ENCODE measurements around the gene SYDE2. TPM values are rescaled to one million over a fixed set of nuclear protein-coding genes. Genes with fewer than 3 reads are reported as not detected.

SYDE2 gene
- total RNA-seq, 1 donor from 2014 or later: 4.2 TPM

GRCh38 chr1:85158910-85159309 lies 41.9 kb downstream of the SYDE2 start:
- no peaks in the 10 kb centered on the region for H3K9me3 Mint-ChIP-seq (ENCODE audit: unreplicated experiment)
- TF ChIP-seq, protein P1, sequence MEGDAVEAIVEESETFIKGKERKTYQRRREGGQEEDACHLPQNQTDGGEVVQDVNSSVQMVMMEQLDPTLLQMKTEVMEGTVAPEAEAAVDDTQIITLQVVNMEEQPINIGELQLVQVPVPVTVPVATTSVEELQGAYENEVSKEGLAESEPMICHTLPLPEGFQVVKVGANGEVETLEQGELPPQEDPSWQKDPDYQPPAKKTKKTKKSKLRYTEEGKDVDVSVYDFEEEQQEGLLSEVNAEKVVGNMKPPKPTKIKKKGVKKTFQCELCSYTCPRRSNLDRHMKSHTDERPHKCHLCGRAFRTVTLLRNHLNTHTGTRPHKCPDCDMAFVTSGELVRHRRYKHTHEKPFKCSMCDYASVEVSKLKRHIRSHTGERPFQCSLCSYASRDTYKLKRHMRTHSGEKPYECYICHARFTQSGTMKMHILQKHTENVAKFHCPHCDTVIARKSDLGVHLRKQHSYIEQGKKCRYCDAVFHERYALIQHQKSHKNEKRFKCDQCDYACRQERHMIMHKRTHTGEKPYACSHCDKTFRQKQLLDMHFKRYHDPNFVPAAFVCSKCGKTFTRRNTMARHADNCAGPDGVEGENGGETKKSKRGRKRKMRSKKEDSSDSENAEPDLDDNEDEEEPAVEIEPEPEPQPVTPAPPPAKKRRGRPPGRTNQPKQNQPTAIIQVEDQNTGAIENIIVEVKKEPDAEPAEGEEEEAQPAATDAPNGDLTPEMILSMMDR (IDR thresholded peaks at IDR 0.05; ENCODE audit: unreplicated experiment): no peak
- no peak overlapping the region for H3K4me3 Mint-ChIP-seq (ENCODE audit: unreplicated experiment)
- no peaks in the 10 kb centered on the region for H3K36me3 Mint-ChIP-seq (ENCODE audit: low read depth, unreplicated experiment)
- H3K4me1 Mint-ChIP-seq (ENCODE audit: unreplicated experiment): no peaks in the 10 kb centered on the region
- no peak for DNase-seq (ENCODE audit: low spot score)
- no peak overlapping the region for H3K27ac Mint-ChIP-seq (ENCODE audit: unreplicated experiment)
- H3K27me3 Mint-ChIP-seq (ENCODE audit: unreplicated experiment): no peaks in the 10 kb centered on the region

DNA sequence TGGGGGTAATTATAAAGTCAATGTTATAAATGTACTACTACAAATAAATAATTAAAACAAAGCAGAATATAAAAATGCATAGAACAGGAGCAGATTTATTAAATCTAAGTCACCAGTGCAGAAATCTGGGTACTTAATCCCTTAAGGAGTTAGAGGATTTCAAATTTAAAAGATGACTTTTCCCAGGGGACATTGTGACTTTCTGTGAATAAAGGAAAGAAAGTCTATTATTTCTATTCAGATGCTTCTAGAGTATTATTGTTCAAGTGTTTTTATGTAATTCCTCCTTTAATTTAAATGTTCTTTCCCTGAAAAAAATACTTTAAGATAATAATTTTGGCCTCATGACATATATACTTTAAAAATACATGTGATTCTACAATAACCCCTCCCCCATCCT lies 43.4 kb downstream of the SYDE2 start:
- no peak for DNase-seq (ENCODE audit: low spot score)
- no peaks in the 10 kb centered on the region for H3K4me1 Mint-ChIP-seq (ENCODE audit: unreplicated experiment)
- H3K27me3 Mint-ChIP-seq (ENCODE audit: unreplicated experiment): no peaks in the 10 kb centered on the region
- TF ChIP-seq, protein P1 (IDR thresholded peaks at IDR 0.05; ENCODE audit: unreplicated experiment): no peak
- H3K36me3 Mint-ChIP-seq (ENCODE audit: low read depth, unreplicated experiment): no peaks in the 10 kb centered on the region
- H3K4me3 Mint-ChIP-seq (ENCODE audit: unreplicated experiment): no peak overlapping the region
- no peaks in the 10 kb centered on the region for H3K9me3 Mint-ChIP-seq (ENCODE audit: unreplicated experiment)
- H3K27ac Mint-ChIP-seq (ENCODE audit: unreplicated experiment): no peak overlapping the region

DNA sequence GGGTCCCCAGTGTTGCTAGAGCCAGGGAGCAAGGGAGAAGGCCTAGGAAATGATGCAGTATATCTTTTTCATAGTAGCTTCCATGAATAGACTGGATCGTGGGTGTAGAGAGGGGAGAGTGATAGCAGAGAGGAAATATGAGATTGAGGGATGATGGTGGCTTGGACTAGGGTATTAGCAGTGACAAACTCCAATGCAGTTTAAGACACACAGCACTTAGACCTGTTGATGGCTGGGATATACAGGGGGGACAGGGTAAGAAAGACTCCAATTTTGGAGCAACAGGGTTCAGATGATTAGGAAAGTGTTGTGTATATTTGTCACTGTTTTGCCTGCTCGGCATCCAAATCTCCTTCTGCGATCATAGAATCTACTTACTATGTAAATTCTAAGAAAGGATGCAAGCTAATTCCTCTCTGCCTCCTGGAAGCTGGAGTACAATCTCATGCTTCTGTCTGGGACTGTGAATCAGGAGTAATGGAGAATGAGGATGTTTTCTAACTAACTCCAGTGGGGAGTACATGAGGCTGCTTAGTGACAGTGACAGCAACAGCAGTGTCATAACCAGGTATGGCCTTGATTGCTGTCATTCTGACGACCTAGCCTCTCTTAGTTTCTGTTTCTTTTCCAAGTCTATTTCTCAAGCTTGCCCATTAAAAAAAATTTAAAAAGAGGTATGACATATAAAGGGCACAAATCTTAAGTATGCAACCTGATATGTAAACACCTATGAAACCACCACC lies 47.5 kb downstream of the SYDE2 start:
- TF ChIP-seq, protein P1 (IDR thresholded peaks at IDR 0.05; ENCODE audit: unreplicated experiment): no peak
- H3K27me3 Mint-ChIP-seq (ENCODE audit: unreplicated experiment): no peaks in the 10 kb centered on the region

DNA sequence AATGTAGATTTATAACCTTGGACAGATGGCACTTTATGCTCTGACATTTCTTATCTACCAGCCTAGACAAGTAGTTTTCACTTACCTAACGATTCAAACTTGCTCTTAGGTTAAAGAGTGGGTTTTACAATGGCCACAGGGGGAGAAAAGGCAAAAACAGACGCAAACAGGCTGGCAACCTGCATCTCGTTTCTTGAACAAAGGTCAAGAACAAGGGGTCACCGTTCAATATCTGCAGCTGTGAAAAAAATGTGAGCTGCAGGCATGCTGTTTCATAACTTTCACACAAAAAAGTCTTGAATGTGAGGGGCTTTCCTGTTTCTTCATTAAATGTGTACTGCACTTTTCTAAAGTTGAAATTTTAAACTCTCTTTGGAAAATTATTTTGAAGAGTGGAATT lies 49.4 kb downstream of the SYDE2 start:
- Mint-ChIP-seq H3K27ac (ENCODE audit: unreplicated experiment) (no peak overlapping the region), H3K27me3 (ENCODE audit: unreplicated experiment) (peaks cover 1% of the 10 kb centered on the region), H3K36me3 (ENCODE audit: low read depth, unreplicated experiment) (no peaks in the 10 kb centered on the region), H3K4me1 (ENCODE audit: unreplicated experiment) (peaks cover 20% of the 10 kb centered on the region), H3K9me3 (ENCODE audit: unreplicated experiment) (no peaks in the 10 kb centered on the region), H3K4me3 (ENCODE audit: unreplicated experiment) (no peak overlapping the region)
- TF ChIP-seq, protein P1 (IDR thresholded peaks at IDR 0.05; ENCODE audit: unreplicated experiment): no peak
- no peak for DNase-seq (ENCODE audit: low spot score)

More for the DNA sequence above, 47.5 kb downstream of the SYDE2 start:
- H3K4me3 Mint-ChIP-seq (ENCODE audit: unreplicated experiment): no peak overlapping the region
- no peak for DNase-seq (ENCODE audit: low spot score)
- no peaks in the 10 kb centered on the region for H3K36me3 Mint-ChIP-seq (ENCODE audit: low read depth, unreplicated experiment)
- no peak overlapping the region for H3K27ac Mint-ChIP-seq (ENCODE audit: unreplicated experiment)
- peaks cover 17% of the 10 kb centered on the region for H3K4me1 Mint-ChIP-seq (ENCODE audit: unreplicated experiment)
- no peaks in the 10 kb centered on the region for H3K9me3 Mint-ChIP-seq (ENCODE audit: unreplicated experiment)

DNA sequence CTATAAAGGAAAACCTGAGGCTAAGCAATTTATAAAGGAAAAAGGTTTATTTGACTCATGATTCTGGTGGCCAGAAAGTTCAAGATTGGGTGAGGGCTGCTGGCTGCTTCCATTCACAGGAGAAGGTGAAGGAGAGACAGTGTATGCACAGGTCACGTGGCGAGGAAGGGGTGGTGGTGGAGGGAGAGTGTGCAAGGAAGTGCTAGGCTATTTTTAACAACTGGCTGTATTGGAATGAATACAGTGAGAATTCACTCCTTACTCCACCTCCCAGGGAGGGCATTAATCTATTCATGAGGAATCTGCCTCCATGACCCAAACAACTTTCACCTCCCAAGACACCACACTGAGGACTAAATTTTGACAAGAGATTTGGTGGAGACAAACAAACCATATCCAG lies 51.0 kb downstream of the SYDE2 start:
- no peaks in the 10 kb centered on the region for H3K36me3 Mint-ChIP-seq (ENCODE audit: low read depth, unreplicated experiment)
- peaks cover 1% of the 10 kb centered on the region for H3K27me3 Mint-ChIP-seq (ENCODE audit: unreplicated experiment)

More for the DNA sequence above, 51.0 kb downstream of the SYDE2 start:
- TF ChIP-seq, protein P1 (IDR thresholded peaks at IDR 0.05; ENCODE audit: unreplicated experiment): no peak
- Mint-ChIP-seq H3K9me3 (ENCODE audit: unreplicated experiment) (no peaks in the 10 kb centered on the region), H3K27ac (ENCODE audit: unreplicated experiment) (no peak overlapping the region), H3K4me1 (ENCODE audit: unreplicated experiment) (peaks cover 20% of the 10 kb centered on the region), H3K4me3 (ENCODE audit: unreplicated experiment) (no peak overlapping the region)
- no peak for DNase-seq (ENCODE audit: low spot score)

All from endothelial cell (in vitro differentiated cells).